Osteocyte (in vitro differentiated cells): ENCODE data around the gene CDH10. TPM values are rescaled to one million over a fixed set of nuclear protein-coding genes. Genes with fewer than 3 reads are reported as not detected.

Experiments
- DNase-seq: peaks from one replicate; pipeline ENCODE4 v3.0.0; 2021; ENCODE audit warnings: mixed read lengths; ENCODE audit not compliant: unreplicated experiment; ENCODE audit errors: extremely low spot score
- H3K27ac Mint-ChIP-seq: one replicate; pipeline ENCODE4 v1.8.0; 2021; ENCODE audit warnings: mild to moderate bottlenecking, mixed read lengths; ENCODE audit not compliant: unreplicated experiment
- H3K27me3 Mint-ChIP-seq: one replicate; pipeline ENCODE4 v1.8.0; 2021; ENCODE audit warnings: mixed read lengths; ENCODE audit not compliant: unreplicated experiment
- H3K36me3 Mint-ChIP-seq: one replicate; pipeline ENCODE4 v1.8.0; 2021; ENCODE audit warnings: mixed read lengths; ENCODE audit not compliant: unreplicated experiment
- H3K4me1 Mint-ChIP-seq: one replicate; pipeline ENCODE4 v1.8.0; 2021; ENCODE audit warnings: mixed read lengths; ENCODE audit not compliant: unreplicated experiment
- H3K4me3 Mint-ChIP-seq: one replicate; pipeline ENCODE4 v1.8.0; 2021; ENCODE audit warnings: mild to moderate bottlenecking, moderate library complexity, mixed read lengths; ENCODE audit not compliant: unreplicated experiment
- H3K9me3 Mint-ChIP-seq: one replicate; pipeline ENCODE4 v1.8.0; 2021; ENCODE audit warnings: mixed read lengths; ENCODE audit not compliant: unreplicated experiment
- CTCF ChIP-seq: fragments of 200-600 bp; sonication (generic); IDR thresholded peaks from 2 replicates; pipeline ENCODE4 v1.5.0; 2021; ENCODE audit warnings: antibody characterized with exemption, mild to moderate bottlenecking, moderate library complexity
- total RNA-seq: library from RNA; stranded (reverse); gene quantifications from 2 replicates; pipeline ENCODE4 v1.2.1, GENCODE V29; 2021

The CDH10 gene
- total RNA-seq, 1 donor from 2014 or later: not detected

GRCh38 chr5:24477958-24478357 is 166.8 kb downstream of the CDH10 start:
- H3K4me1 Mint-ChIP-seq: no peaks in the 10 kb centered on the region
- no peak overlapping the region for H3K4me3 Mint-ChIP-seq
- H3K9me3 Mint-ChIP-seq: peaks cover 12% of the 10 kb centered on the region
- H3K27ac Mint-ChIP-seq: no peak overlapping the region
- no peak for DNase-seq
- H3K27me3 Mint-ChIP-seq: no peaks in the 10 kb centered on the region
- H3K36me3 Mint-ChIP-seq: no peaks in the 10 kb centered on the region
- TF ChIP-seq CTCF: no peak

DNA sequence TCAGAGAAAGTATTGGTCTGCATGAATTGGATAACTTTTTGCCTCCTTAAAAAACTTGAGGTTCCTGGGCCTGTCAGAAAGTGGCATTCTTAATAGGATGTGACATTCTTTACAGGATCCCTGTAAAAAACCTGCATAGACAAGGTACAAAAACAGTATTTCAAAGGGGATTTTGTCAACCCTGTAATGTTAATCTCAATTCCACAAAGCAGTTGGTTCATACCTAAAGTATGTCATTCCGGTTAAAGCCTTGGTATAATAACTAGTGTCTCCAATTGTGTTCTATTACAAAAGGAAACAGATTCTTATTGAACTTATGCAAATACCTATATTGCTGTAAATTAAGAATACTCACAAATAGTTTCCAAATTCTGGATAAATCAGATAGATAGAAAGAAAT is 169.7 kb downstream of the CDH10 start:
- DNase-seq: no peak
- H3K4me3 Mint-ChIP-seq: no peak overlapping the region
- no peaks in the 10 kb centered on the region for H3K27me3 Mint-ChIP-seq
- no peak for TF ChIP-seq CTCF
- no peaks in the 10 kb centered on the region for H3K4me1 Mint-ChIP-seq
- no peaks in the 10 kb centered on the region for H3K36me3 Mint-ChIP-seq
- H3K27ac Mint-ChIP-seq: no peak overlapping the region
- peaks cover 12% of the 10 kb centered on the region for H3K9me3 Mint-ChIP-seq

- H3K36me3 Mint-ChIP-seq: no peaks in the 10 kb centered on the region
- no peak overlapping the region for H3K4me3 Mint-ChIP-seq
Measured at GRCh38 chr5:24474685-24475084, 170.1 kb downstream of the CDH10 start.

DNA sequence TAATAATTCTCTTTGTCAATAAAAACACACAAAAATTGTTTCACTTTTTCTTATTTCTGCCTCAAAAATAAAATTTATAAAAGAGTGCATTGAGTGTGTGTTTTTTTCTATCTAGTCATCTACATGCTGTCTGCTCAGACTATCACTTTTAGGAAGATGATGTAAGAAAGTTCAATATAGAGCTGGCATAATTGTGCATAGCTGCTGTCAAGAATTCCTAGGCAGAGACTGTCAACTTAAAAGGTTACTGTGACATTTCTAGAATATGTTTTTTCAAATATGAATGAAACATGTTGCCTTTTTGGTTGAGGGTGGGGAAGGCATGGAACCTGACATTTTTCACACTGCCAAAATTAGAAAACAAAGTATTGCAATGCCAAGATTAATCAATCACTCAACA is 172.3 kb downstream of the CDH10 start:
- Mint-ChIP-seq H3K4me1 (no peaks in the 10 kb centered on the region), H3K27me3 (no peaks in the 10 kb centered on the region), H3K9me3 (no peaks in the 10 kb centered on the region), H3K36me3 (no peaks in the 10 kb centered on the region), H3K4me3 (no peak overlapping the region), H3K27ac (no peak overlapping the region)
- DNase-seq: no peak
- TF ChIP-seq CTCF: no peak

More at GRCh38 chr5:24474685-24475084, 170.1 kb downstream of the CDH10 start:
- H3K27ac Mint-ChIP-seq: no peak overlapping the region
- H3K4me1 Mint-ChIP-seq: no peaks in the 10 kb centered on the region
- no peak for DNase-seq
- H3K27me3 Mint-ChIP-seq: no peaks in the 10 kb centered on the region
- peaks cover 12% of the 10 kb centered on the region for H3K9me3 Mint-ChIP-seq
- no peak for TF ChIP-seq CTCF

- no peaks in the 10 kb centered on the region for H3K36me3 Mint-ChIP-seq
- DNase-seq: no peak
- H3K4me3 Mint-ChIP-seq: no peak overlapping the region
- H3K27ac Mint-ChIP-seq: no peak overlapping the region
- no peaks in the 10 kb centered on the region for H3K27me3 Mint-ChIP-seq
- H3K9me3 Mint-ChIP-seq: no peaks in the 10 kb centered on the region
- TF ChIP-seq CTCF: no peak
- no peaks in the 10 kb centered on the region for H3K4me1 Mint-ChIP-seq
Measured at GRCh38 chr5:24444414-24444813, 200.4 kb downstream of the CDH10 start.
